Measurements from ENCODE around the gene RALGAPA2. TPM values are rescaled to one million over a fixed set of nuclear protein-coding genes. Genes with fewer than 3 reads are reported as not detected.

The RALGAPA2 gene
- polyA plus RNA-seq, 1 of the 3 experiments (the other 2 are of a cell fraction) = 1.0 TPM

DNA sequence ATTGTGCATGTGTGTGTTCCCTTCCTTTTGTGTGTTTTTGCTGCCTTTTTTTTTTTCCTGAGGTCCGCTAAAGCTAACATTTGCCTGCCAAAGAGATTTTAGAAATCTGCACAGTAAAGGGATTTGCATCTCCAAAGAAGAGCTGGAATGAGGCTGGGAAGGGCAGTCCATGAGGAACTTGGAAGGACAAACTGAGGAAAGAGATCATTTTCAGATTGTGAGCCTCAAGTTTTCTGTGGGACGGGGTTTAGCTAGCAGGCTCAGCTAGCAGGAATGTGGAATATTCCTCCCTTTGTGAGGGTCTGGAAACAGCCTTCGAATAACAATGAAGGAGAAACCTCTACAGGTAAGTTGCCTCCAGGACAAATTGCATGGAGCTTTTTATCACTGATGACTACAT, 340.8 kb downstream of the RALGAPA2 start:
- no peak for TF ChIP-seq FOXJ3 (CRISPR knock-in tag; IDR thresholded peaks at IDR 0.05)
- no peak for TF ChIP-seq TCF12 (IDR thresholded peaks at IDR 0.05)
- no peak for TF ChIP-seq JUND (IDR thresholded peaks at IDR 0.05)
- no peak for TF ChIP-seq NFIC (IDR thresholded peaks at IDR 0.05; ENCODE audit: borderline replicate concordance)
- TF ChIP-seq, protein P1, sequence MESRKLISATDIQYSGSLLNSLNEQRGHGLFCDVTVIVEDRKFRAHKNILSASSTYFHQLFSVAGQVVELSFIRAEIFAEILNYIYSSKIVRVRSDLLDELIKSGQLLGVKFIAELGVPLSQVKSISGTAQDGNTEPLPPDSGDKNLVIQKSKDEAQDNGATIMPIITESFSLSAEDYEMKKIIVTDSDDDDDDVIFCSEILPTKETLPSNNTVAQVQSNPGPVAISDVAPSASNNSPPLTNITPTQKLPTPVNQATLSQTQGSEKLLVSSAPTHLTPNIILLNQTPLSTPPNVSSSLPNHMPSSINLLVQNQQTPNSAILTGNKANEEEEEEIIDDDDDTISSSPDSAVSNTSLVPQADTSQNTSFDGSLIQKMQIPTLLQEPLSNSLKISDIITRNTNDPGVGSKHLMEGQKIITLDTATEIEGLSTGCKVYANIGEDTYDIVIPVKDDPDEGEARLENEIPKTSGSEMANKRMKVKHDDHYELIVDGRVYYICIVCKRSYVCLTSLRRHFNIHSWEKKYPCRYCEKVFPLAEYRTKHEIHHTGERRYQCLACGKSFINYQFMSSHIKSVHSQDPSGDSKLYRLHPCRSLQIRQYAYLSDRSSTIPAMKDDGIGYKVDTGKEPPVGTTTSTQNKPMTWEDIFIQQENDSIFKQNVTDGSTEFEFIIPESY (IDR thresholded peaks at IDR 0.05; ENCODE audit: borderline replicate concordance, low read depth) = no peak
- no peak for TF ChIP-seq TAF1 (IDR thresholded peaks at IDR 0.05; ENCODE audit: borderline replicate concordance, low read depth, low read length)
- TF ChIP-seq, protein P2, sequence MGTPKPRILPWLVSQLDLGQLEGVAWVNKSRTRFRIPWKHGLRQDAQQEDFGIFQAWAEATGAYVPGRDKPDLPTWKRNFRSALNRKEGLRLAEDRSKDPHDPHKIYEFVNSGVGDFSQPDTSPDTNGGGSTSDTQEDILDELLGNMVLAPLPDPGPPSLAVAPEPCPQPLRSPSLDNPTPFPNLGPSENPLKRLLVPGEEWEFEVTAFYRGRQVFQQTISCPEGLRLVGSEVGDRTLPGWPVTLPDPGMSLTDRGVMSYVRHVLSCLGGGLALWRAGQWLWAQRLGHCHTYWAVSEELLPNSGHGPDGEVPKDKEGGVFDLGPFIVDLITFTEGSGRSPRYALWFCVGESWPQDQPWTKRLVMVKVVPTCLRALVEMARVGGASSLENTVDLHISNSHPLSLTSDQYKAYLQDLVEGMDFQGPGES (IDR thresholded peaks at IDR 0.05; ENCODE audit: low read depth, low read length) = no peak
- TF ChIP-seq, protein P3, sequence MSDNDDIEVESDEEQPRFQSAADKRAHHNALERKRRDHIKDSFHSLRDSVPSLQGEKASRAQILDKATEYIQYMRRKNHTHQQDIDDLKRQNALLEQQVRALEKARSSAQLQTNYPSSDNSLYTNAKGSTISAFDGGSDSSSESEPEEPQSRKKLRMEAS (IDR thresholded peaks at IDR 0.05; ENCODE audit: low read depth) = no peak
- no peak for DNase-seq
- Histone ChIP-seq H2AFZ (ENCODE audit: low read depth) (no peak overlapping the region), H3F3A (replicated peaks; ENCODE audit: insufficient read depth) (no peaks in the 10 kb centered on the region), H3K27ac (ENCODE audit: low read depth in 2 of 2, low read length in 1 of 2) (no peak overlapping the region), H3K4me3 (ENCODE audit: low read depth in 2 of 2, low read length in 1 of 2) (no peak overlapping the region), H3K9me2 (no peaks in the 10 kb centered on the region), H4K20me1 (ENCODE audit: insufficient read depth) (no peaks in the 10 kb centered on the region), H3K9me3 (no peaks in the 10 kb centered on the region), H3K36me3 (replicated peaks in 1 of 2; ENCODE audit: control insufficient read depth in 1 of 2, insufficient read depth in 2 of 2, low read length in 1 of 2) (no peaks in the 10 kb centered on the region), H3K27me3 (ENCODE audit: insufficient read depth) (peaks cover 61% of the 10 kb centered on the region), H3K4me1 (ENCODE audit: control insufficient read depth in 1 of 2, insufficient read depth in 2 of 2, low read depth in 1 of 2, low read length in 1 of 2) (no peaks in the 10 kb centered on the region; a peak in 1 of 4 replicates), H3K79me2 (ENCODE audit: insufficient read depth) (no peaks in the 10 kb centered on the region), H3K4me2 (no peak overlapping the region), H3K9ac (no peak overlapping the region)
- ChIA-PET CTCF (interaction anchor here (1.2 to 5.2 kb wide), 4 partner anchors 11 to 1134 kb away, joined by 3 to 36 read pairs (median 4); no protein-coding TSS in a partner anchor), POLR2A (no interaction called here)
- WGBS (ENCODE audit: low lambda C conversion rate) = 49% methylated on average over 3 of the region's 3 CpGs

DNA sequence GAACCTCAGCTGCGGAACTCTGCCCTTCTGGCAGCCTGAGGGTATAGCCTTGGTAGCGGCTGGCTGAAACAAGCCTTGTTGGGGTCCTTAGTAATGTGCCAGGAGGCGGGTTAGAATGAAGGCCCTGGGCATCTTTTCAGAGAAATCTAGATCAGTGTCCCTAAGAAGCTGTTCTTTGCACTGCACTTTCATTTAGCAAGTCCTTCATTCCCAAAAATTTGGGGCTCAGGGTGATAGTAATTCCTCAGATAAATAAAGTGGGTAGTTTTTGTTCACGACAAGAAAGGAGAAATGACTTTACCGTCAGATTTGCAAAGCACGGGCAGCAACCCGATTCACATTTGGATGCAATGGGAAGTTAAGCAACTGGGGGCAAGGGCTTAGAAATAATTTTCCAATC, 341.4 kb downstream of the RALGAPA2 start:
- ChIA-PET POLR2A (no interaction called here), CTCF (interaction anchor here (1.2 to 5.2 kb wide), 4 partner anchors 11 to 1135 kb away, joined by 3 to 36 read pairs (median 4); no protein-coding TSS in a partner anchor)
- TF ChIP-seq FOXJ3 (CRISPR knock-in tag; IDR thresholded peaks at IDR 0.05) = no peak
- TF ChIP-seq, protein P2 (IDR thresholded peaks at IDR 0.05; ENCODE audit: low read depth, low read length) = no peak
- TF ChIP-seq, protein P4, sequence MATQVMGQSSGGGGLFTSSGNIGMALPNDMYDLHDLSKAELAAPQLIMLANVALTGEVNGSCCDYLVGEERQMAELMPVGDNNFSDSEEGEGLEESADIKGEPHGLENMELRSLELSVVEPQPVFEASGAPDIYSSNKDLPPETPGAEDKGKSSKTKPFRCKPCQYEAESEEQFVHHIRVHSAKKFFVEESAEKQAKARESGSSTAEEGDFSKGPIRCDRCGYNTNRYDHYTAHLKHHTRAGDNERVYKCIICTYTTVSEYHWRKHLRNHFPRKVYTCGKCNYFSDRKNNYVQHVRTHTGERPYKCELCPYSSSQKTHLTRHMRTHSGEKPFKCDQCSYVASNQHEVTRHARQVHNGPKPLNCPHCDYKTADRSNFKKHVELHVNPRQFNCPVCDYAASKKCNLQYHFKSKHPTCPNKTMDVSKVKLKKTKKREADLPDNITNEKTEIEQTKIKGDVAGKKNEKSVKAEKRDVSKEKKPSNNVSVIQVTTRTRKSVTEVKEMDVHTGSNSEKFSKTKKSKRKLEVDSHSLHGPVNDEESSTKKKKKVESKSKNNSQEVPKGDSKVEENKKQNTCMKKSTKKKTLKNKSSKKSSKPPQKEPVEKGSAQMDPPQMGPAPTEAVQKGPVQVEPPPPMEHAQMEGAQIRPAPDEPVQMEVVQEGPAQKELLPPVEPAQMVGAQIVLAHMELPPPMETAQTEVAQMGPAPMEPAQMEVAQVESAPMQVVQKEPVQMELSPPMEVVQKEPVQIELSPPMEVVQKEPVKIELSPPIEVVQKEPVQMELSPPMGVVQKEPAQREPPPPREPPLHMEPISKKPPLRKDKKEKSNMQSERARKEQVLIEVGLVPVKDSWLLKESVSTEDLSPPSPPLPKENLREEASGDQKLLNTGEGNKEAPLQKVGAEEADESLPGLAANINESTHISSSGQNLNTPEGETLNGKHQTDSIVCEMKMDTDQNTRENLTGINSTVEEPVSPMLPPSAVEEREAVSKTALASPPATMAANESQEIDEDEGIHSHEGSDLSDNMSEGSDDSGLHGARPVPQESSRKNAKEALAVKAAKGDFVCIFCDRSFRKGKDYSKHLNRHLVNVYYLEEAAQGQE (IDR thresholded peaks at IDR 0.05; ENCODE audit: low read depth, low read length) = no peak

More for the DNA sequence above, 341.4 kb downstream of the RALGAPA2 start:
- Histone ChIP-seq H3K36me3 (replicated peaks in 1 of 2; ENCODE audit: control insufficient read depth in 1 of 2, insufficient read depth in 2 of 2, low read length in 1 of 2) (no peaks in the 10 kb centered on the region), H3K9ac (no peak overlapping the region), H2AFZ (ENCODE audit: low read depth) (no peak overlapping the region), H3K9me2 (no peaks in the 10 kb centered on the region), H3K27ac (ENCODE audit: low read depth in 2 of 2, low read length in 1 of 2) (no peak overlapping the region), H3K4me3 (ENCODE audit: low read depth in 2 of 2, low read length in 1 of 2) (no peak overlapping the region), H3K4me1 (ENCODE audit: control insufficient read depth in 1 of 2, insufficient read depth in 2 of 2, low read depth in 1 of 2, low read length in 1 of 2) (no peaks in the 10 kb centered on the region; a peak in 1 of 4 replicates), H3K27me3 (ENCODE audit: insufficient read depth) (peaks cover 67% of the 10 kb centered on the region), H3K4me2 (no peak overlapping the region), H3F3A (replicated peaks; ENCODE audit: insufficient read depth) (no peaks in the 10 kb centered on the region), H3K79me2 (ENCODE audit: insufficient read depth) (no peaks in the 10 kb centered on the region), H4K20me1 (ENCODE audit: insufficient read depth) (no peaks in the 10 kb centered on the region), H3K9me3 (no peaks in the 10 kb centered on the region)
- DNase-seq = no peak
- WGBS (ENCODE audit: low lambda C conversion rate) = 25% methylated on average over 7 of the region's 7 CpGs
